Left colon (tissue), 2 donors: Measurements from ENCODE around the gene SLIT3. TPM values are rescaled to one million over a fixed set of nuclear protein-coding genes. Genes with fewer than 3 reads are reported as not detected.
A peak's percentile ranks its signal among the peaks of the same experiment; 100 is the strongest.
"Not testable (repeated sequence)": the region's sequence is repeated elsewhere in the genome, so short reads cannot be mapped to it uniquely, and the experiment has no call there.

Experiments
- ATAC-seq: fragments of 200-7000 bp; cut with Tn5 transposase; one replicate; pipeline ENCODE4 v1.9.1; 2020; ENCODE audit warnings: mild to moderate bottlenecking, moderate library complexity
- DNase-seq, 2 donors: peaks; one replicate each; pipeline ENCODE4 v3.0.0-alpha.2; 2020
- intact Hi-C, 2 donors: fragments of 100-400 bp; cut with DNase I in 1 of 2; cut with micrococcal nuclease in 1 of 2; formaldehyde crosslinking; loops; one replicate each; pipeline versions ENCODE4 v1.11.2 to v1.14.0; 2022; cut with DNase I, micrococcal nuclease
- microRNA-seq, 2 donors: library from miRNA; unstranded; fragments of <30 nt; microRNA quantifications; one replicate each; pipeline versions ENCODE4 v1.1.0 to v1.2.0, GENCODE V29; 2020
- total RNA-seq, 2 donors: library from RNA; stranded (reverse); fragmentation: NEBNext Ultra II Directional; extraction: Animal tissue kit (Norgen Biotek cat#: 25700); gene quantifications; one replicate each; pipeline ENCODE4 v1.2.1, GENCODE V29; 2021
- donor health status: DM: no; HTN: no; CAD: no.
- donor health status: DM: yes; HTN: yes; CAD: no.

The SLIT3 gene
- total RNA-seq, 2 donors from 2014 or later = 6.1 to 15.7 TPM

GRCh38 chr5:168630958-168631357 lies 670.0 kb downstream of the SLIT3 start:
- ATAC-seq, DNase-seq, intact Hi-C loops: not testable (repeated sequence)

DNA sequence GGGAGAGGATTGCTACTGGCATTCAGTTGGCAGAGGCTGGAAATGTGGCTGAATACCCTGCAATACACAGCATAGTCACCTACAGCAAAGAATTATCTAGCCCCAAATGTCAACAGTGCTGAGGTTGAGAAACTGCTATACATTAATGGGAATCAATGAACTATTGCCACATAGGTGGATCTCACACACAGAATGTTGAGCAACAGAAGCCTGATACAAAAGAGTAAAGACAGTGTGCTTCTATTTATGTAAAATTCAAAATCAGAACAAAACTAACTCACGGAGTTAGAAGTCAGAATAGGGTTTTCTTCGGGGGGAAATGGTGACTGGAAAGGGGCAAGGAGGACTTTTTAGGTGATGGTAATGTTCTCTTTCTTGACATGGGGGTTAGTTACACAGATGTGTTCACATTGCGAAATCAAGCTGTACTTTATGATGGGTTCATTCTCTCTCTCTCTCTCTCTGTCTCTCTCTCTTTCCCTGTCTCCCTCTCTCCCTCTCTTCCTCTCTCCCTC lies 676.0 kb downstream of the SLIT3 start:
- ATAC-seq (no peak), DNase-seq (no peak)
- intact Hi-C loops = no loop called here

- ATAC-seq (no peak), DNase-seq (no peak)
- intact Hi-C loops = no loop called here
These were observed 680.1 kb downstream of the SLIT3 start for GRCh38 chr5:168620807-168621206.

DNA sequence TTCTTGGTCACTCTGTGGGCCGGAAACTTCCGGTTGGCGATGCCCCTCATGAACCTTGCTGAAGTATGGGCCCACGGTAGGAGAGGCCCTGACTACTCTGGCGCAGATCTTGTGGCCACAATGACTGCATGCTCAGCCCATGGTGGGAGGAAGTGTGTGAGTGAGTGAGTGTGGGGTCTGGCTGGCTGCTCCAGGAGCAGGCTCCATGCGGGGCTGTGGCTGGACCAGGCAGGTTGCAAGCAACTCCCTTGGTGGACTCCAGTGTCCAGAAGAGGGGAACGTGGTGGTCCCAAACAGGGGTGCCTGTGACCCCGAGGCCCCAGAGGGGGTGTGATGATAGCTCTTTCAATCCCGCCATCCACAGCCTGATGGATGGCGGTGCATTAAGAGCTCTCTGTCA lies 686.3 kb downstream of the SLIT3 start:
- intact Hi-C loops = no loop called here
- DNase-seq = no peak
- no peak for ATAC-seq

- ATAC-seq = peak; percentile 76
- no peak for DNase-seq
- intact Hi-C loops = no loop called here
These were observed 686.9 kb downstream of the SLIT3 start for GRCh38 chr5:168613996-168614395.

DNA sequence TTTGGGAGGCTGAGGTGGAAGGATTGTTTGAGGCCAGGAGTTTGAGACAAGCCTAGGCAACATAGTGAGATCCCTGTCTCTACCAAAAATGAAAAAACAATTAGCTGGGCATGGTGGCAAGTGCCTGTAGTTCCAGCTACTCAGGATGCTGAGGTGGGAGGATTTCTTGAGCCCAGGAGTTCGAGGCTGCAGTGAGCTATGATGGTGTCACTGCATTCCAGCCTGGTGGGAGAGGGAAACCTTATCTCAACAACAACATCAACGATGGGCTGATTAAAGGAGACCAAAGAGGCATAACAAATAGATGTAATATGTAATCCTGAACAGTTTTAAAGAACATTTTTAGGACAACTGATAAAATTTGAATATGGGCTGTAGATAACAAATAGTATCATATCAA lies 687.5 kb downstream of the SLIT3 start:
- intact Hi-C loops = no loop called here

GRCh38 chr5:168612996-168613395 lies 687.9 kb downstream of the SLIT3 start:
- intact Hi-C loops = no loop called here
- no peak for DNase-seq
- ATAC-seq = peak; percentile 92

More for the DNA sequence above, 687.5 kb downstream of the SLIT3 start:
- no peak for ATAC-seq
- no peak for DNase-seq

- no peak for ATAC-seq
- intact Hi-C loops = no loop called here
These were observed 688.8 kb downstream of the SLIT3 start for GRCh38 chr5:168612123-168612522.

More at GRCh38 chr5:168612123-168612522, 688.8 kb downstream of the SLIT3 start:
- no peak for DNase-seq

Small RNAs within 50 kb of the gene (microRNA-seq; reads per million reads assigned to microRNA genes)
- gene MIR218-2 = 0 to 2.7 reads per million in 2 donors
- gene MIR585 = 8.0 to 12.2 reads per million in 2 donors
